ACC112 (cell line): ENCODE measurements around the gene FAM151A.

ENCODE experiments used
- H2AFZ ChIP-seq: fragments of 200-600 bp; sonication (generic); one replicate; pipeline ENCODE4 v1.6.0; 2017; ENCODE audit warnings: antibody characterized with exemption, low read length; ENCODE audit not compliant: unreplicated experiment
- H3K27ac ChIP-seq: fragments of 200-600 bp; sonication (generic); 2 replicates; pipeline ENCODE4 v1.5.1; 2014; ENCODE audit warnings: low read depth, mild to moderate bottlenecking, antibody characterized with exemption, low read length, moderate library complexity
- H3K27me3 ChIP-seq: fragments of 200-600 bp; sonication (generic); 2 replicates; pipeline ENCODE4 v1.6.1; 2014; ENCODE audit warnings: mild to moderate bottlenecking, antibody characterized with exemption, low read length, moderate library complexity, mixed read lengths; ENCODE audit not compliant: insufficient read depth
- H3K36me3 ChIP-seq: fragments of 200-600 bp; sonication (generic); 2 replicates; pipeline ENCODE4 v1.6.1; 2016; ENCODE audit warnings: mild to moderate bottlenecking, antibody characterized with exemption, low read length, moderate library complexity, mixed read lengths; ENCODE audit not compliant: insufficient read depth
- H3K4me1 ChIP-seq: fragments of 200-600 bp; sonication (generic); one replicate; pipeline ENCODE4 v1.6.1; 2016; ENCODE audit warnings: low read length, mixed read lengths; ENCODE audit not compliant: insufficient read depth, unreplicated experiment, control insufficient read depth
- H3K4me3 ChIP-seq: fragments of 200-600 bp; sonication (generic); 2 replicates; pipeline ENCODE4 v1.5.1; 2014; ENCODE audit warnings: mild to moderate bottlenecking, low read depth, low read length
- H3K79me2 ChIP-seq: fragments of 200-600 bp; sonication (generic); one replicate; pipeline ENCODE4 v1.6.0; 2016; ENCODE audit warnings: low read length; ENCODE audit not compliant: control insufficient read depth, unreplicated experiment, insufficient read depth

FAM151A gene

DNA sequence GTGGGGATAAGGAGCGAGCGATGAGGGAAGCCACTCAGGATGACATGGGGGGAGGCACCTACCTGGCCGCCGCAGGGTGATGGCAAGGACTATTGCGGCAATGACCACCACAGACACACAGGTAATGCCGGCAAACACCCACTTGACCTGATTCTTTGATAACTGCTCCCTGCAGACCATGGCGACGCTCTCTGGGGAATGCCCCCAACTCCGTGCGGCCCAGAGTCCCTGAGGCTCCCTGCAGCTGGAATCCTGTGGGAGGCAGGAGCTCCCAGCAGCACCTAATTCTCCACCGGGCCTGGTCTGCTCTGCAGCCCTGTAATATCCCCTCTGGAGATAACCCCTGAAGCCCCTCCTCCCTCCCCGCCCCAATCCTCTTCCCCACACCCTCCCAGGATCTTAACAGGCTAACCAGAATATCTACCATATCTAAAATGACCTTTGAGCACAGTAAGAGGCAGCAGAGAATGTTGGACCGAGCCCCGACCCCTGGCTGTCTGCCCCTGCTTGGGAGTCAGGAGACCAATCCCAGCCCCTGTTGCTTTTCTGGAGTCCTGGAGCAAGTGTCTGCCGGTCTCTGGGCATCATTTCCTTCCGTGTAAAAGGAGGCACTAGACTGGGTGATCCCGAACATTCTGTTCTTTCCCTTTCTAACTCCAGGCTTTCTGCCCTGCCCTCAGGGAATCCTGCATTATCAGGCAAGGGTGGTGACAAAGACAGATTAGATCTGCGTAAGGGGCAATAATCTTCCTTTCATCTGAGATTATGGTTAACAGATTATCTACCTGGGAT lies at the start of gene FAM151A:
Gene FAM151A, minus strand, starts transcription at position 310 of the 792 bp plus-strand sequence. Its CDS starts 130 bp downstream, at position 180.
- peaks cover 7% of the 10 kb centered on the region; the same call in 1 of the 2 replicates for H3K27me3 ChIP-seq
- no peaks in the 10 kb centered on the region for H3K36me3 ChIP-seq
- no peak within 1 kb of the TSS for H2AFZ ChIP-seq
- H3K4me3 ChIP-seq: no peak within 1 kb of the TSS
- H3K79me2 ChIP-seq: no peaks in the 10 kb centered on the region
- no peaks in the 10 kb centered on the region for H3K4me1 ChIP-seq
- H3K27ac ChIP-seq: no peak within 1 kb of the TSS

DNA sequence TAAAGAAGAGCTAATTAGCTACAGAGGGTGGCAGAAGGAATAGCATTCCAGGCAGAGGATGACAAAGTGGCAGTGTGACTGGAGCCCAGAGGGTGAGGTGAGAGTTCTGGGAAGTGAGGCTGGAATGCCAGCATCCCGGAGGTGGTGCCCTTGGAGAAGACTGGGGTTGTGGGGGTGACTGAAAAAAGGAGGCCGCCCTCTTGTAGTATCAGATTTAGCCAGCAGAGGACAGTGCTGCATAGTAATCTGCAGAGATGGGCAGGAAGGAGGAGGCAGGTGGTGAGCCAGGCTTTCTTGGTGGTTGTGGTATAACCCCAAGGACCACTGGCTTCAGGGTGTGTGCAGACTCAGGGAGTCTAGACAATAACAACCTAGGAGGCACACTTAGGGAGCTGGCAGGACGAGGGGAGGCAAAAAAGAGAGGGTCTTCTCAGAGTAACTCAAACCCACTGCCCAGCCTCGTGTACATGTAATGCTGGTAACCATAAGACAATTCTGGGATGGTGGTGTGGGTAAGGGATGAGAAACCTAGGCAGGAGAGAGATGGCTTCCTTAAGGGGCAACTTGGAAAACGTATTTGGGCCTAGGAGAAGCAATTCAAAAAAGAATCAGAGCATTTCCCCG lies 48.8 kb upstream of the FAM151A start:
- H3K79me2 ChIP-seq: no peaks in the 10 kb centered on the region
- peaks cover 21% of the 10 kb centered on the region; the same call in 1 of the 2 replicates for H3K27me3 ChIP-seq
- H3K4me1 ChIP-seq: no peaks in the 10 kb centered on the region
- H3K27ac ChIP-seq: no peak overlapping the region
- no peak overlapping the region for H2AFZ ChIP-seq
- H3K4me3 ChIP-seq: no peak overlapping the region
- H3K36me3 ChIP-seq: no peaks in the 10 kb centered on the region

DNA sequence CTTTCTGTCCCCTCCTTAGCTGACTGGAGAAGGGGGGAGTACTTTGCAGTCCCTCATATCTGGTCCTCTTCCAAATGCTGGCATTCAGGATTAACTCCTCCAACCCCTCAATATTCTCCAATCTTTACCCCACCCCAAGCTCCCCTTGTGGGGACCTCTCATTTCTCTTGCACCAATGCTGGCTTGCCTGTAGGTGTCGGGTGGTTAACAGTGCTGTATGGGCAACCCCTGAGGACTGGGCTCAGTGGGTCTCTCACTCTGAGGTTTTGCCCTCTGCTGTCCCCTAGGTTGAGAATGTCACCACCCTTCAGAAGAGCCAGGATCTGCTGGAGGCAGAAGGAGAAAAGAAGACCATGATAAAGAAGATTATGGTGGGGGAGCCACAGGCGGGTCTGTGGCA lies 45.2 kb upstream of the FAM151A start:
- no peak overlapping the region for H3K27ac ChIP-seq
- no peaks in the 10 kb centered on the region for H3K79me2 ChIP-seq
- no peak overlapping the region for H3K4me3 ChIP-seq
- H3K36me3 ChIP-seq: no peaks in the 10 kb centered on the region
- H2AFZ ChIP-seq: no peak overlapping the region
- H3K27me3 ChIP-seq: peaks cover 8% of the 10 kb centered on the region; the same call in 1 of the 2 replicates
- no peaks in the 10 kb centered on the region for H3K4me1 ChIP-seq

DNA sequence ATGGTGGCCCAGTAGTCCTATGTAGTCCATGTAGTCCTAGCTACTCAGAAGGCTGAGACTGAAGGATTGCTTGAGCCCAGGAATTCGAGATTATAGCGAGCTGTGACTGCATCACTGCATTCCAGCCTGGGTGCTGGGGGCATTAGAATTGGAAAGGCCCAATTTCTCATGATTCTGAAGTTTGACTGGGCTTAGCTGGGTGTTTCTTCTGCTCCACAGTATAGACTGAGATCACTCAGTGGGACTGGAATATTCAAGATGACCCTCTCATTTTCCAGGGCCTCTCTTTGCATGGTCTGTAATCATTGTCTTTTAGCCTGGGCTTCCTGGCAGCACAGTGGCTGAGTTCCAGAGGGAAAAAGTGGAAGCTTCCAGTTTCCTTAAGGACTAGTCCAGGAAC lies 44.5 kb upstream of the FAM151A start:
- Histone ChIP-seq H2AFZ (no peak overlapping the region), H3K79me2 (no peaks in the 10 kb centered on the region), H3K27me3 (peaks cover 8% of the 10 kb centered on the region; the same call in 1 of the 2 replicates), H3K4me3 (no peak overlapping the region), H3K36me3 (no peaks in the 10 kb centered on the region), H3K27ac (no peak overlapping the region), H3K4me1 (no peaks in the 10 kb centered on the region)

DNA sequence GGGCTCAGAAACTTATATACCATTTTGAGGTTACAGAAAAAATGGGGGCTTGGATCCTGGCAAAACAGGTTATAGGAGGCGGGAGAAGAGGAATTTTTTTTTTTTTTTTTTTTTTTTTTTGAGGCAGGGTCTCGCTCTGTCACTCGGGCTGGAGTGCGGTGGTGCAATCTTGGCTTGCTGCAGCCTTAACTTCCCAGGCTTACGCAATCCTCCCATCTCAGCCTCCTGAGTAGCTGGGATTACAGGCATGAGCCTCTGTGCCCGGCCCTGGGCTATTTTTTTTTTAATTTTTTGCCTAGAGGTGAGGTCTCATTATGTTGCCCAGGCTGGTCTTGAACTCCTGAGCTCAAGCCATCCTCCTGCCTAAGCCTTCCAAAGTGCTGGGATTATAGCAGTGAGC lies 43.0 kb upstream of the FAM151A start:
- H3K4me1 ChIP-seq: no peaks in the 10 kb centered on the region
- H3K27ac ChIP-seq: no peak overlapping the region
- H2AFZ ChIP-seq: no peak overlapping the region
- H3K27me3 ChIP-seq: peaks cover 8% of the 10 kb centered on the region; the same call in 1 of the 2 replicates
- no peaks in the 10 kb centered on the region for H3K36me3 ChIP-seq
- H3K4me3 ChIP-seq: no peak overlapping the region
- no peaks in the 10 kb centered on the region for H3K79me2 ChIP-seq

DNA sequence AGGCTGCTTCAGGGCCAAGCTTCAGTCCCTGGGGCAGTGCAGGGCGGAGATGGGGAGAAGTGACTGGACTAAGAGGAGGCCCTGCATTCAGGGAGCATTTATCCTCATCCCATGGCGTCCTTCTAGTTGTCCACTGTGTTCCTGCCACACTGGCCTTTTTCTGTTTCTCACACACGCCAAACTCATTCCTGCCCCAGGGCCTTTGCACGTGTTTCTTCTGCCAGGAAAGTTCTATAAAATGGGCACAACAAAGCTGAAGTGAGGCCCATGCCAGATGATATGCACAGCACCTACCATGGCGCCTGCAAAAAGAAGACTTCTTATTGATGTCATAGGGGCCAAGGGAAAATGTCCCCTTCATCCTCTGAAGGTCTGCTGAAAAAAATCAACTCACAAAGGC lies 42.5 kb upstream of the FAM151A start:
- no peak overlapping the region for H3K4me3 ChIP-seq
- H3K4me1 ChIP-seq: no peaks in the 10 kb centered on the region
- no peak overlapping the region for H2AFZ ChIP-seq
- no peak overlapping the region for H3K27ac ChIP-seq
- H3K79me2 ChIP-seq: no peaks in the 10 kb centered on the region
- peaks cover 8% of the 10 kb centered on the region; the same call in 1 of the 2 replicates for H3K27me3 ChIP-seq
- no peaks in the 10 kb centered on the region for H3K36me3 ChIP-seq

DNA sequence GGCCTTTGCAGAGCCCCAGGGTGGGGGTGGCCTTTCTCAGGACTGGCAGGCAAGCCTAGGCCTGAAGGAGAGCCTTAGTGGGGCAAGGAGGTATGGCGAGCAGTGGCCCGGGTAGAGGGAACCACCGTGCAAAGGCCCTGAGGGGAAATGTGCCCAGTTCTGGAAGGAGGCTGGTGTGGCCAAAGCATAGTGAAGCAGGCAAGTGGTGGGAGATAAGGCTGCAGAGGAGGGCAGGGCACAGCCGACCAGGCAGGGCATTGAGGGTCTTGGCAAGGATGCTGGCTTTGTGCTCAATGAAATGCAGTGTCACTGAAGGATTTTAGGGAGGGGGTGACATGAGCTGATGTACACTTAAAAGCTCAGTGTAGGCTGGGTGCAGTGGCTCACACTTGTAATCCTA lies 41.0 kb upstream of the FAM151A start:
- H3K36me3 ChIP-seq: no peaks in the 10 kb centered on the region
- H3K4me1 ChIP-seq: no peaks in the 10 kb centered on the region
- H3K27ac ChIP-seq: no peak overlapping the region
- H3K27me3 ChIP-seq: peaks cover 8% of the 10 kb centered on the region; the same call in 1 of the 2 replicates
- no peaks in the 10 kb centered on the region for H3K79me2 ChIP-seq
- H2AFZ ChIP-seq: no peak overlapping the region
- no peak overlapping the region for H3K4me3 ChIP-seq

DNA sequence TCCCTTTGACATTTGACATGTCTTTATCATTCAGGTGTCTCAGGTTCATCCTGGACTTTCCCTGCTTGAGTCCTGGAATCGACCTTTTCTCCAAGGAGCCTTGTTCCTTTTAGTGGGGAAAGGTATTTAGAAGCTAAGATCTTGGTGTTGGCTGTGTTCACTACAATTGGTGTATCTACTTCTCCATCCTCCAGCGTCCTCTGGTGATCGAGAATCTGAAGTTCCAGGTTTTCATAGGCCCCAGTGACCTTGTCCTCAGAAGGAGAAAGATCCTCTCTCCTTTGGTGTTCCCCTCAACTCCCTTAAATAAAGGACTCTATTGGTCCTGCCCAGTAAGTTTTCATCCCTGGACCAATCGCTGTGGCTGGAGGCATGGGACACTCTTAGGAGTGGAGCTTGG lies 40.4 kb upstream of the FAM151A start:
- Histone ChIP-seq H3K4me1 (no peaks in the 10 kb centered on the region), H3K27ac (no peak overlapping the region), H3K4me3 (no peak overlapping the region), H3K79me2 (no peaks in the 10 kb centered on the region), H3K27me3 (peaks cover 6% of the 10 kb centered on the region; the same call in 1 of the 2 replicates), H2AFZ (no peak overlapping the region), H3K36me3 (no peaks in the 10 kb centered on the region)

DNA sequence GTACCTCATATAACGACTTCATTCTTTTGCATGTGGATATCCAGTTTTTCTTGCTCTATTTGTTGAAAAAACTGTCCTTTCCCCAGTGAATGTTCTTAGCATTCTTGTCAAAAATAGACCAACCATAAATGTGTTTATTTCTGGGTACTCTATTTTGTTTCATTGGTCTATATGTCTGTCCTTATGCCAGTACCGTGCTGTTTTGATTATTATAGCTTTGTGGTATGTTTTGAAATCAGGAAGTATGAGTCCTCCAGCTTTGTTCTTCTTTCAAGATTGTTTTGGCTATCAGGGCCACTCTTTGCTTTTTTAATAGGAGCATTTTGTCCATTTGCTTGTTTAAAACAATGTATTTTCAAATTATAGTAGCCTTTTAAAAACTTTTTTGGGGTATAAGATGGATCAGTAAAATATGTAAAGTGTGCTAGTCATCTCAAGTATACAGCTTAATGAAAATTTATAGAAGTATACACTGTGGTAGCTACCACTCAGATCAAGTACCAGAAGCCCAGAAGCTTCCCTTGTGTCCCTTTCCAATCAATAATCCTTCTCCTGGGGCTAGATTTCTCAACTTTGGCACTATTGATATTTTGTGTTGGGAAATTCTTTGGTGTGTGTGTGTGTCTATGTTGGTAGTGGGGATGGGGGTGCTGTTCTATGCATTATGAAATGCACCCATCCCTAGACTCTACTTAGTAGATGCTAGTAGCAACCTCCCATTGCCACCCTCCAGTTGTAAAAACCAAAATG lies 35.0 kb upstream of the FAM151A start:
- H3K4me3 ChIP-seq: no peak overlapping the region
- H3K36me3 ChIP-seq: no peaks in the 10 kb centered on the region
- H3K27ac ChIP-seq: no peak overlapping the region

DNA sequence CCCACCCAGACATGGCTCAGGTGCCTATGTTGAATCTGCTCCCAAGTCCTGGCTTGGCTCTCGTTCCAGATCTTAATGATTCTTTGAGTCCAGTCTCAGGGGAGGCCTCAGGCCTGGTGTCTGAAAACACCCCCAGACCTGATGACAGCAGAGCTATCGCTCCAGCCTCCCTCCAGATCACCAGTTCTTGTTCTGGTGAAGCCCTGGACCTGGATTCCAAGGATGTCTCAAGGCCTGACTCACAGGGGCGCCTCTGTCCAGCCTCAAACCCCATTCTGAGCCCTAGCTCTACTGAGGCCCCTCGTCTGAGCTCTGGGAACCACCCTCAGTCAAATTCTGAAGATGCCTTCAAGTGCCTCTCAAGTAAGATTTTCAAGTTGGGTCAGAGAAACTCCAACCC lies 29.7 kb upstream of the FAM151A start:
- Histone ChIP-seq H3K4me1 (no peaks in the 10 kb centered on the region), H3K36me3 (no peaks in the 10 kb centered on the region), H2AFZ (no peak overlapping the region), H3K4me3 (no peak overlapping the region), H3K79me2 (no peaks in the 10 kb centered on the region), H3K27me3 (peaks cover 33% of the 10 kb centered on the region), H3K27ac (no peak overlapping the region)

More for the DNA sequence above, 35.0 kb upstream of the FAM151A start:
- Histone ChIP-seq H3K27me3 (peaks cover 3% of the 10 kb centered on the region; the same call in 1 of the 2 replicates), H3K79me2 (no peaks in the 10 kb centered on the region), H3K4me1 (no peaks in the 10 kb centered on the region), H2AFZ (no peak overlapping the region)
